ENCODE results near the gene SNURF.
"Not testable (repeated sequence)": the region's sequence is repeated elsewhere in the genome, so short reads cannot be mapped to it uniquely, and the experiment has no call there.

The SNURF gene

DNA sequence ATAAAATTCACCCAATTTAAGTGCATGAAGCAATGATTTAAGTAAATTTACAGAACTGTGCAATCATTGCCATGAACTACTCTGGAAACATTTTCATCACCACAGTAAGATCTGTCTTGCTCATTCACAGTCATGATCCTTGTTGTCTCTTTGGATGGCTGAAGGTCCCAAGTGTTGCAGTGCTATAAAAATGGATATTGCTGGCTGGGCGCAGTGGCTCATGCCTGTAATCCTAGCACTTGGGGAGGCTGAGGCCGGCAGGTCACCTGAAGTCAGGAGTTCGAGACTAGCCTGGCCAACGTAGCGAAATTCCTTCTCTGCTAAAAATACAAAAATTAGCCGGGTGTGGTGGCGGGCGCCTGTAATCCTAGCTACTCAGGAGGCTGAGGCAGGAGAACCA lies 17.0 kb downstream of the SNURF start:
- DNase-seq: no peak

DNA sequence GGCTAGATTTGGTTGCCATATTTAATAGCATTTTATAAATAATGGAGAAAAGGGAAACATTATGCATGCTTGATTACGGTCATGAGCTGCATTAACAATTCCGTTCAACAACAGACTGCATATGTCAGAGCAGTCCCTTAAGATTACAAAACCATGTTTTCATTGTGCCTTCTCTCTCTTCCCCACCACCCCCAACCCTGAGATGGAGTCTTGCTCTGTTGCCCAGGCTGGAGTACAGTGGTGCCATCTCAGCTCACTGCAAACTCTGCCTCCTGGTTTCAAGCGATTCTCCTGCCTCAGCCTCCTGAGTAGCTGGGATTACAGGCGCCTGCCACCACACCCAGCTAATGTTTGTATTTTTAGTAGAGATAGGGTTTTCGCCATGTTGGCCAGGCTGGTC lies 17.9 kb downstream of the SNURF start:
- not testable (repeated sequence) for DNase-seq

DNA sequence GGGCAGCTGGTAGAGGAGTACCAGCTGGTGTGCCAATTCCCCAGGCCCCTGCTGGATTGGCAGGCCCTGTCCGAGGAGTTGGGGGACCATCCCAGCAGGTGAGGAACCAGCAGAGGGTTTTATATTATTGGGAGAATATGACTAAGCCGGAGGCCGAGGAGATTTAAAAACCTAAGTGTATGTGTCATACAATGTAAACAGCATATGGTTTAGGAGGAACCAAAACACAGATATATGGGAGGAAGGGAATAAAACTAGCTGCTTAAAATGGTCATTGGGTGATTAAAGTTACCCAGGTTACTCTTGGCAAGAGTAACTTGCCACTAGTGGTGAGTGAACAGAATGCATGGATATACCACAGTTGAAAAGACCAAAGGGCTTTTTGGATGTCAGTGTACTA lies 22.1 kb downstream of the SNURF start:
- no peak for DNase-seq

DNA sequence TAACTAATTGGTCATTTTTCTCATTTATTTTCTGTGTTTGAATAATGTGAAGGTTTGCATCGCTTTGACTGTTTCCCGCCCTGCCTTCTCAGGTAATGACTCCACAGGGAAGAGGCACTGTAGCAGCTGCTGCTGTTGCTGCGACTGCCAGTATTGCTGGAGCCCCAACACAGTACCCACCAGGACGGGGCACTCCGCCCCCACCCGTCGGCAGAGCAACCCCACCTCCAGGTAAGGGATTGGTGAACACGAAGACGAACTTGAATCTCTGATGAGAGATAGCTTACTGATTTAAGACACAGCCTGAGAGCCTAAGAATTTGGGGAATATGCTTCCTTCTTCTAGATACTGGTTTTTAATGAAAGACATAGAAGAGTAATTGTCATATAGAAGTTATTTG lies 22.9 kb downstream of the SNURF start:
- DNase-seq: no peak

DNA sequence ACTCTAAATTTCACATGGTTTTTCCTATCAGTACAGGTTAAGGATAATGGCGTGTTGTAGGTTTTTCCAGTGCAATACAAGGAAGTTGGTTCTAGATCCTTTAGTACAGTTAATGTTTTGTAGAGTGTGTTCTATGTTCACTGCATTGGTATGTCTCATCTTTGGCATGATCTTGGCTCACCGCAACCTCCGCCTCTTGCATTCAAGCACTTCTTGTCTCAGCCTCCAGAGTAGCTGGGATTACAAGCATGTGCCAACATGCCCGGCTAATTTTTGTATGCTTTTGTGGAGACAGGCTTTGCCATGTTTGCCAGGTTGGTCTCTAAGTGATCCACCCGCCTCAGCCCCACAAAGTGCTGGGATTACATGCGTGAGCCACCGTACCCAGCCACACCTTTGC lies 30.4 kb downstream of the SNURF start:
- DNase-seq: no peak

GRCh38 chr15:24986653-24987052 lies 31.9 kb downstream of the SNURF start:
- DNase-seq: no peak
